ENCODE measurements around the gene ATP6AP2. TPM values are rescaled to one million over a fixed set of nuclear protein-coding genes. Genes with fewer than 3 reads are reported as not detected.

Gene ATP6AP2
- total RNA-seq, 1 experiment from 2014 or later: 77.6 TPM

DNA sequence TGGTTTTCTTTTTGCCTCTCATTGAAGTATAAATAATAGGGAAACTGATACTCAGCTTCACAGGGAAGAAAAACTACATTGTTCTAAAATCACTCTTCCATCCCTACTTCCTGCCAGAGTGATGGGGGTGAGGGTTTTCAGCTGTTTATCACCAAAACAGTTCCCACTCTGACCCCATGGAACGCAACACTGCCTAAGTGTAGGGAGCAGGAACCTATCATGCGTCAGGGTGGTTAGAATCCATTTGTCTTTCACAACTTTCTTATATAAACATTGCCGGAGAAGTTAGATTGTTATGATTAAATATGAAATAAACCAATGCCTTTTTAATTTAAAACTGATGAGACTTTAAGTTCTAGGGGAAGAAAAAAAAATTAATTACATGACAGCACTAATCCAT lies 26.6 kb downstream of the ATP6AP2 start:
- no peak overlapping the region for H3K9ac ChIP-seq (ENCODE audit: low read length)
- H3K27ac ChIP-seq (ENCODE audit: low read length): no peak overlapping the region
- no peak overlapping the region for H2AFZ ChIP-seq (ENCODE audit: low read length)
- intact Hi-C loops (cut with micrococcal nuclease): no loop called here
- H3K36me3 ChIP-seq (ENCODE audit: low read depth, low read length): no peaks in the 10 kb centered on the region
- BruUV-seq (replicated peaks): no TSS peak
- DNase-seq (no peak), ATAC-seq (no peak)
- no peaks in the 10 kb centered on the region for H3F3A ChIP-seq (ENCODE audit: low read length, unreplicated experiment)
- ChIA-PET CTCF (no interaction called here), POLR2A (ENCODE audit: unreplicated experiment) (no interaction called here)
- no peak overlapping the region for H3K4me3 ChIP-seq (ENCODE audit: low read length)
- H3K9me2 ChIP-seq (replicated peaks; ENCODE audit: low read length): no peaks in the 10 kb centered on the region
- no peaks in the 10 kb centered on the region for H3K27me3 ChIP-seq (ENCODE audit: low read length)
- H4K20me1 ChIP-seq (ENCODE audit: low read length): no peaks in the 10 kb centered on the region
- H3K79me2 ChIP-seq (ENCODE audit: low read length): no peaks in the 10 kb centered on the region
- TF ChIP-seq EZH2phosphoT487 (IDR thresholded peaks at IDR 0.05; ENCODE audit: borderline replicate concordance, low read length): no peak
- TF ChIP-seq CTCF (conservative IDR thresholded peaks at IDR 0.05; ENCODE audit: low read depth, low read length): no peak
- TF ChIP-seq EZH2 (IDR thresholded peaks at IDR 0.05; ENCODE audit: low read length, unreplicated experiment): no peak
- no peaks in the 10 kb centered on the region for H3K4me1 ChIP-seq (ENCODE audit: insufficient read depth, low read length)
- no peak overlapping the region for H3K4me2 ChIP-seq (ENCODE audit: low read length)
- no peaks in the 10 kb centered on the region for H3K9me3 ChIP-seq (ENCODE audit: low read length)

DNA sequence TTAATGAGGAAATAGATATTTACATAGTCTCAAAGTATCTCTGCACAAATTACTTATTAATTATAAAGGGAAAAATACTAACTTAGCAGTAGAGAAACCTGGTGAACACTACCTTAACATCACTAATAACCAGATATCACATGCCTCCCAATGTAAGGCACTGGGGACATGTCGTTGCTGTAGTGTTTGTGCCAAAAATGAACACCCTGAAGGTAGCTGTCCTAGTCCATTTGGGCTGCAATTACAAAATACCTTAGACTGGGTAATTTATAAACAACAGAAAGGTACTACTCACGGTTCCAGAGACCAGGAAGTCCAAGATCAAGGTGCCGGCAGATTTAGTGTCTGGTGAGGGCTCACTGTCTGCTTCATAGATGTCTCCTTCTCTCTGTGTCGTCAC lies 31.7 kb downstream of the ATP6AP2 start:
- TF ChIP-seq CTCF (conservative IDR thresholded peaks at IDR 0.05; ENCODE audit: low read depth, low read length) (no peak), EZH2 (IDR thresholded peaks at IDR 0.05; ENCODE audit: low read length, unreplicated experiment) (no peak), EZH2phosphoT487 (IDR thresholded peaks at IDR 0.05; ENCODE audit: borderline replicate concordance, low read length) (no peak)
- no peaks in the 10 kb centered on the region for H3K27me3 ChIP-seq (ENCODE audit: low read length)
- ATAC-seq: no peak
- H3K4me3 ChIP-seq (ENCODE audit: low read length): no peak overlapping the region
- H3K27ac ChIP-seq (ENCODE audit: low read length): no peak overlapping the region
- H4K20me1 ChIP-seq (ENCODE audit: low read length): no peaks in the 10 kb centered on the region
- H3K9me3 ChIP-seq (ENCODE audit: low read length): no peaks in the 10 kb centered on the region
- no TSS peak for BruUV-seq (replicated peaks)
- no peaks in the 10 kb centered on the region for H3F3A ChIP-seq (ENCODE audit: low read length, unreplicated experiment)
- no peaks in the 10 kb centered on the region for H3K36me3 ChIP-seq (ENCODE audit: low read depth, low read length)
- ChIA-PET CTCF (no interaction called here), POLR2A (ENCODE audit: unreplicated experiment) (no interaction called here)
- no peak overlapping the region for H3K4me2 ChIP-seq (ENCODE audit: low read length)
- no peak overlapping the region for H2AFZ ChIP-seq (ENCODE audit: low read length)
- no peaks in the 10 kb centered on the region for H3K4me1 ChIP-seq (ENCODE audit: insufficient read depth, low read length)
- no peaks in the 10 kb centered on the region for H3K79me2 ChIP-seq (ENCODE audit: low read length)
- H3K9me2 ChIP-seq (replicated peaks; ENCODE audit: low read length): no peaks in the 10 kb centered on the region
- no peak overlapping the region for H3K9ac ChIP-seq (ENCODE audit: low read length)
- intact Hi-C loops (cut with micrococcal nuclease): no loop called here
- no peak for DNase-seq

DNA sequence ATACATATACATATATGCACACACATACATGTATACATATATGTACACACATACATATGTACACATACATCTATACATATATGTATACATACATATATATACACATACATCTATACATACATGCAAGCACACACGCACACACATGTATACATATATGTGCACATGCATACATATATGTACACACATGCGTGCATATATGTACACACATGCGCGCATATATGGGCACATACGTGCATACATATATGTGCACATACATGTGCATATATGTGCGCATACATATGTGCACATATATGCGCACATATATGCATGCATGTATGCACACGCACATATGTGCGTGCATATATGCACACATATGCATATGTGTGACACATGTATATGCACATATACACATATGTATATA lies 35.2 kb downstream of the ATP6AP2 start:
- ATAC-seq (no peak), DNase-seq (no peak)
- Histone ChIP-seq H3K27ac (ENCODE audit: low read length) (no peak overlapping the region), H3K4me2 (ENCODE audit: low read length) (no peak overlapping the region), H3K4me3 (ENCODE audit: low read length) (no peak overlapping the region), H2AFZ (ENCODE audit: low read length) (no peak overlapping the region), H3K27me3 (ENCODE audit: low read length) (no peaks in the 10 kb centered on the region), H3K9me3 (ENCODE audit: low read length) (no peaks in the 10 kb centered on the region), H3K9me2 (replicated peaks; ENCODE audit: low read length) (no peaks in the 10 kb centered on the region), H3F3A (ENCODE audit: low read length, unreplicated experiment) (no peaks in the 10 kb centered on the region), H3K9ac (ENCODE audit: low read length) (no peak overlapping the region), H3K79me2 (ENCODE audit: low read length) (no peaks in the 10 kb centered on the region), H4K20me1 (ENCODE audit: low read length) (no peaks in the 10 kb centered on the region), H3K4me1 (ENCODE audit: insufficient read depth, low read length) (no peaks in the 10 kb centered on the region), H3K36me3 (ENCODE audit: low read depth, low read length) (no peaks in the 10 kb centered on the region)
- no peak for TF ChIP-seq EZH2phosphoT487 (IDR thresholded peaks at IDR 0.05; ENCODE audit: borderline replicate concordance, low read length)
- no peak for TF ChIP-seq EZH2 (IDR thresholded peaks at IDR 0.05; ENCODE audit: low read length, unreplicated experiment)
- TF ChIP-seq CTCF (conservative IDR thresholded peaks at IDR 0.05; ENCODE audit: low read depth, low read length): no peak
- intact Hi-C loops (cut with micrococcal nuclease): no loop called here
- BruUV-seq (replicated peaks): no TSS peak
- CTCF ChIA-PET: no interaction called here
- POLR2A ChIA-PET (ENCODE audit: unreplicated experiment): no interaction called here

Data from PC-3 (cell line).